Stimulated activated CD8-positive, alpha-beta memory T cell treated with anti-CD3 and anti-CD28 coated beads, Interleukin-4, amount 100 ng/mL, for 1 hour (primary cell): ENCODE data around the gene GFI1B.
"Not testable (repeated sequence)": the region's sequence is repeated elsewhere in the genome, so short reads cannot be mapped to it uniquely, and the experiment has no call there.

Experiments
- DNase-seq, 2 donors: peaks; one replicate each; pipeline ENCODE4 v3.0.0-alpha.2; 2020; ENCODE audit warnings: low read depth in 2 of 2, low spot score in 1 of 2

Gene GFI1B

GRCh38 chr9:132967908-132968307 is 10.6 kb upstream of the GFI1B start:
- not testable (repeated sequence) for DNase-seq

GRCh38 chr9:132969783-132970182 is 8.7 kb upstream of the GFI1B start:
- no peak for DNase-seq

GRCh38 chr9:132970324-132971062 is 8.0 kb upstream of the GFI1B start:
- no peak for DNase-seq

DNA sequence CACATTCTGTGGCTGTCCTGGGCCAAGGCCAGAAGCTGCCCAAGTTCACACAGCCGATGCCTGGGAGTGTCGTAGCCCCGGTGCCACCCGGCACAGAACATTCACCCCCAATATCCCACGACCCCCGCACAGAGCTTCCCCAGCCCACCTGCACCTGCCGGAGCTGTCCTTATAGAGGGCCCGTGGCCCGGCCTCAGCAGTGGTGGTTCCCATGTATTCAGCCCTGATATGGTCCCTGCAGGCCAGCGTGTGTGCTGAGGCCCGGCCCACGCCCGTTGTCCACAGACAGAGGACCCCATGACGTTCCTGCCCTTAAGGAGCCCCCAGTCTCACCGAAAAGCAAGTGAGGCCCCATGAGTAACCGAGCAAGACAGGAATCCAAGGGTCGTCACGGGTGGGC is 5.3 kb upstream of the GFI1B start:
- no peak for DNase-seq

- DNase-seq, result no peak
Observed at GRCh38 chr9:132973713-132974112, 4.8 kb upstream of the GFI1B start.

DNA sequence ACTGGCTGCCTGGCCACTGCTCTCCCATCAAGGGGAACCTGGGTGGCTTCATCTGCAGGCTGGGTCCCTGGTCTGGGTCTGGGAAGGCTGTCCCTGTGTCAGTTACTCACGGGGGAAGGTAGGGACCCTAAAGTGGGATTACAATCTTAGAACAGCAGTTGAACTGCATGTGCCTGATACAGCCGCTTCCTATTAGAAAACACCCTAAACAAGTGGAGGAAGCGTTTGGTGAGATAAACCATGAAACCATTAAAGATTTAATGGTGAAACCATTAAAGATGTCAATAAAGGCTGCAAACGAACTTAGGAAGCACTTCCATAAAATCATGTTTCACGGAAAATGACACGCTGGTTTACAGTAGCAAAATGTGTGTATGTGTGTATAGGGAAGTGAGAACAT is 2.5 kb upstream of the GFI1B start:
- no peak for DNase-seq

- no peak for DNase-seq
Observed at GRCh38 chr9:132976571-132976970, 1.9 kb upstream of the GFI1B start.

GRCh38 chr9:132978112-132978450 is 413 bp upstream of the GFI1B start:
- DNase-seq, result no peak

- no peak for DNase-seq
Observed at GRCh38 chr9:132980157-132980556, 1.7 kb downstream of the GFI1B start.

- DNase-seq, result no peak
Observed at GRCh38 chr9:132982458-132982857, 4.0 kb downstream of the GFI1B start.

DNA sequence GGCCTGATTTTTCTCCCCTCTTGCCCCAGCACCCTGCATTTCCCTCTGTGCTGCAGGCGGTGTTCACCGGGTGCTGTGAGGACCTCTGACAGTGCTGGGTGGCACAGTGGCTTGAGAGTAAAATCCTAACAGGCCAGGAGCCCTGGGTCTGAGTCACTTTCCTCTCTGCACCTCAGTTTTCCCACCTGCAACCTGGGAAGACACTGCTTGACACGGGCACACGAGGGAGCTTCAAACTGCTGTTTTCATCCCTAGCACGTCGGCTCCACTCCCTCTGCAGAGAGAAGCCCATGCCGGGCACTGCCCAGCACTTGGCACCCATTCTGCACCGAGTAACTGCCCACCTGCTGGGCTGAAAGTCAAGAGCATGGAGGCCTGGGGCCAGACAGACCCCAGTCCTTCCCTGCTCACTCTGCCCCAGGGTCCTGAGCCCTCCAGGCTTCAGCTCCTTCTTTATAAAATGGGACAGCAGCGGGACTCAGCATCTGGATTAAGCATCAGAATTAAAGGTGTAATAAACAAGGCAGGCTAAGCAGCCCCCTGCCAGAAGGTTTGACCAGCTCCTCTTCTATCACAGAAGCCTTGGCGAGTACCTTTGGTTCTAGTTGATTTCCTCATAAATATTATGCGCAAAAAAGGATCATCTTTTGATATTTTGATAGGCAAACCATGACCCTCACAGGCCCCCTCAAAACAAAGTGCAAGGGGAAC is 5.2 kb downstream of the GFI1B start:
- no peak for DNase-seq

- DNase-seq, result no peak
Observed at GRCh38 chr9:132984202-132985070, 5.9 kb downstream of the GFI1B start.

- no peak for DNase-seq
Observed at GRCh38 chr9:132985071-132985350, 6.5 kb downstream of the GFI1B start.

DNA sequence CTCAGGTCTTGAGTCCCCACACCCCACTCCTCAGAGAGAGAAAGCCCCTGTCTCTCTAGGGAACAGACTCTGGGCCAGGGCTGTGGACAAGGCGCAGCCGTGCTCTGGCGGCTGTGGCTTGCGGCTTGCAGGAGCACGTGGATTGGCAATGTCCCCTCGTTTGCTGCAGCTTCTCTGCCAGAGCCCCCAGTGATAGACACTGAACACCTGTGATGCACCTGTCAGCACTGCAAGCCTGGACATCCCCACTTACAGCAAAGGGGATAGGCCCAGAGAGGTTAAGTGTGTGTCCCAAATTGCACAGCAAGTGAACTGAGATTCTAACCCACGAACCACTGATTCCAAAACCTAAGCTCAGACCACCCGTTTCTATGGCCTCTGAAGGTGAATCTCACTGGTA is 7.0 kb downstream of the GFI1B start:
- no peak for DNase-seq

GRCh38 chr9:132986114-132986513 is 7.6 kb downstream of the GFI1B start:
- DNase-seq, result no peak

GRCh38 chr9:132986640-132987620 is 8.4 kb downstream of the GFI1B start:
- DNase-seq, result no peak

DNA sequence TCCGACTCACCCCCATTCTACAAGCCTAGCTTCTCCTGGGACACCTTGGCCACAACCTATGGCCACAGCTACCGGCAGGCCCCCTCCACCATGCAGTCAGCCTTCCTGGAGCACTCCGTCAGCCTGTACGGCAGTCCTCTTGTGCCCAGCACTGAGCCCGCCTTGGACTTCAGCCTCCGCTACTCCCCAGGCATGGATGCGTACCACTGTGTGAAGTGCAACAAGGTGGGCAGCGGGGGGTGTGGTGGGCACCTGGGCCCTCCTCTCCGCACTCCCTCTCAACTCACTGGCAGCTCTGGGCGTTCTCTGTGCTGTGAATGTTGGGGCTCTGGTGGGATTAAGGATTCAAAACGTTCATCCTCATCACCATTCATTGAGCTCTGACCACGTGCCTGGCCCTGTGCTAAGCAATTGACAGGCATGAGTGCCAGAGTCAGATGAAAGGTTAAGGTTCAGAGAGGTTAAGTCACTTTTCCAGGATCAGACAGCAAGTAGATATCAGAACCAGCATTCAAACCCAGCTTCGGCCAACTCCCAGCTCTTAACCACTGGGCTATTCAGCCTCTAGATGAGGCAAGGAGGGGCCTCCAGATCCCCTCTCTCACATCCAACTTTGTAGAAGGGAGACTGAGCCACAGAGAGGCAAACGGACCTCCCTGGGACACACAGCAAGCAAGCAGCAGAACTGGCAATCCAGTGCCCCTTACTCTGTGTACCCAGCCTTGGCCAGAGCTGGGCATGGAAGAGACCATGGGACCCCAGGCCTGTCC is 9.9 kb downstream of the GFI1B start:
- no peak for DNase-seq

GRCh38 chr9:132989014-132989310 is 10.5 kb downstream of the GFI1B start:
- no peak for DNase-seq

- no peak for DNase-seq
Observed at GRCh38 chr9:132989414-132989996, 11.0 kb downstream of the GFI1B start.

DNA sequence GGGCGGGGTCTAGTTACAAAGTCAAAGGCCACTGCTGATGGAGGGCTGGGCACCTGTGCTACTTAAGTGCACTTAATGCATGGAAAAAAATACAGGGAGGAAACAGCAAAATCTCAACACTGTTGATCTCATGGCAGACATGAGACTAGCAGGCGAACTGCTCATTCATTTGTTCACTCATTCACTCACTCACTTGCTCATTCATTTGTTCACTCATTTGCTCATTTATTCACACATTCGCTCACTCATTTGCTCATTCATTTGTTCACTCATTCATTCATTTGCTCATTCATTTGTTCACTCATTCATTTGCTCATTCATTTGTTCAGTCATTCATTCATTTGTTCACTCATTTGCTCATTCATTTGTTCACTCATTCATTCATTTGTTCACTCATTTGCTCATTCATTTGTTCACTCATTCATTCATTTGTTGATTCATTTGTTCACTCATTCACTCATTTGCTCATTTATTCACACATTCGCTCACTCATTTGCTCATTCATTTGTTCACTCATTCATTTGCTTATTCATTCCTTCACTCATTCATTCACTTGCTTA is 11.6 kb downstream of the GFI1B start:
- not testable (repeated sequence) for DNase-seq
